MCF 10A (cell line): Measurements from ENCODE around the gene CSPG5. TPM values are rescaled to one million over a fixed set of nuclear protein-coding genes. Genes with fewer than 3 reads are reported as not detected.

Experiments
- BruUV-seq: library from RNA; stranded (reverse); fragments of 400-500 nt; replicated peaks from 2 replicates; lab custom pipeline; 2021; lab: Mats Ljungman, UMichigan
- CTCF ChIA-PET: fragments of 300-600 bp; sonication (Branson Sonifier 250); formaldehyde crosslinking; extraction: SDS; loops from one replicate; lab custom pipeline; 2021; ENCODE audit warnings: antibody characterized with exemption, inconsistent platforms; lab: Yijun Ruan, JAX
- POLR2A ChIA-PET: fragments of 300-600, 350-650 bp; sonication (Branson Sonifier 250); formaldehyde crosslinking; extraction: SDS; loops from one replicate; lab custom pipeline; 2020; ENCODE audit warnings: antibody characterized with exemption, inconsistent platforms; lab: Yijun Ruan, JAX
- DNase-seq: peaks from one replicate; pipeline ENCODE4 v3.0.0-alpha.2; 2018; ENCODE audit not compliant: unreplicated experiment
- H3K27ac Mint-ChIP-seq: one replicate; pipeline ENCODE4 v1.8.0; 2022; ENCODE audit warnings: mild to moderate bottlenecking, low read depth, mixed read lengths; ENCODE audit not compliant: unreplicated experiment
- H3K27me3 Mint-ChIP-seq: one replicate; pipeline ENCODE4 v1.8.0; 2022; ENCODE audit warnings: mixed read lengths; ENCODE audit not compliant: insufficient read depth, unreplicated experiment
- H3K36me3 Mint-ChIP-seq: one replicate; pipeline ENCODE4 v1.8.0; 2022; ENCODE audit warnings: mild to moderate bottlenecking, moderate library complexity, mixed read lengths; ENCODE audit not compliant: insufficient read depth, unreplicated experiment
- H3K4me1 Mint-ChIP-seq: one replicate; pipeline ENCODE4 v1.8.0; 2022; ENCODE audit warnings: mixed read lengths; ENCODE audit not compliant: insufficient read depth, unreplicated experiment
- H3K4me3 Mint-ChIP-seq: one replicate; pipeline ENCODE4 v1.8.0; 2022; ENCODE audit warnings: mild to moderate bottlenecking, moderate library complexity, mixed read lengths; ENCODE audit not compliant: unreplicated experiment
- H3K9me3 Mint-ChIP-seq: one replicate; pipeline ENCODE4 v1.8.0; 2022; ENCODE audit warnings: mixed read lengths; ENCODE audit not compliant: unreplicated experiment
- intact Hi-C: fragments of 100-400 bp; cut with micrococcal nuclease; formaldehyde crosslinking; loops from 2 replicates; pipeline ENCODE4 v1.14.1; 2022
- total RNA-seq: library from RNA; stranded (reverse); gene quantifications from 2 replicates; pipeline ENCODE4 v1.2.3, GENCODE V29; 2022
- TF ChIP-seq, protein P1 (sequence below): fragments of 200-600 bp; IDR thresholded peaks from one replicate; pipeline ENCODE4 v1.8.0; 2022; ENCODE audit warnings: antibody characterized with exemption, mild to moderate bottlenecking; ENCODE audit not compliant: unreplicated experiment

The CSPG5 gene
- total RNA-seq, 1 experiment from 2014 or later = 0.44 TPM

DNA sequence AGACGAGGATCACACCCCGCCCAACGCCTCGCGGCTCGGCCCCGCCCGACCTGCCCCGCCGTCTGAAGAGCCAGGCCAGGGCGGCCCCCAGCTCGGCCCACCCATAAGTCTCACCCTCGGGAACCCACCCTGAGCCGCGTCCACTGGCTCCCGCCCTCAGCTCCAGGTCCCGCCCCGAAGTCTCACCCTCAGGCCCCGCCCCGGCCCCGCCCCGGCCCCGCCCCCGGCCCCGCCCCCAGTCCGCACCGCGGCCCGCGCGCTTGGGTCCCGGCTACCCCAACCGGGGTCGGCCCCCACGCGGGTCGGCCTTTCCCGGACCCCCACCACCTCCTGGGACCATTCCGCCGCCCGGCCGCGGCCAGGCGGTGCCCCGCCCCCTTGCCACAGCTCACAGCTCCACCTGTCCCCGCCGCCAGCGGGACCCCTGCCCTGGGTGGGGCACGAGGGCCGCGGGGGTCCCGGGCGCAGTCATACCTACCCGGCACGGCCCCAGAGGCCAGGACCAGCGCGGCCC is 489 bp downstream of the CSPG5 start:
- H3K36me3 Mint-ChIP-seq = no peaks in the 10 kb centered on the region
- intact Hi-C loops = no loop called here
- POLR2A ChIA-PET = interaction anchor here (0.6 kb wide), 1 partner anchor 52 kb away, joined by 3 read pairs; no protein-coding TSS in a partner anchor
- H3K27ac Mint-ChIP-seq = no peak overlapping the region
- BruUV-seq = no TSS peak
- peaks cover under 1% of the 10 kb centered on the region for H3K27me3 Mint-ChIP-seq
- CTCF ChIA-PET = interaction anchor here (1.5 kb wide), 1 partner anchor 56 kb away, joined by 8 read pairs; no protein-coding TSS in a partner anchor
- TF ChIP-seq, protein P1, sequence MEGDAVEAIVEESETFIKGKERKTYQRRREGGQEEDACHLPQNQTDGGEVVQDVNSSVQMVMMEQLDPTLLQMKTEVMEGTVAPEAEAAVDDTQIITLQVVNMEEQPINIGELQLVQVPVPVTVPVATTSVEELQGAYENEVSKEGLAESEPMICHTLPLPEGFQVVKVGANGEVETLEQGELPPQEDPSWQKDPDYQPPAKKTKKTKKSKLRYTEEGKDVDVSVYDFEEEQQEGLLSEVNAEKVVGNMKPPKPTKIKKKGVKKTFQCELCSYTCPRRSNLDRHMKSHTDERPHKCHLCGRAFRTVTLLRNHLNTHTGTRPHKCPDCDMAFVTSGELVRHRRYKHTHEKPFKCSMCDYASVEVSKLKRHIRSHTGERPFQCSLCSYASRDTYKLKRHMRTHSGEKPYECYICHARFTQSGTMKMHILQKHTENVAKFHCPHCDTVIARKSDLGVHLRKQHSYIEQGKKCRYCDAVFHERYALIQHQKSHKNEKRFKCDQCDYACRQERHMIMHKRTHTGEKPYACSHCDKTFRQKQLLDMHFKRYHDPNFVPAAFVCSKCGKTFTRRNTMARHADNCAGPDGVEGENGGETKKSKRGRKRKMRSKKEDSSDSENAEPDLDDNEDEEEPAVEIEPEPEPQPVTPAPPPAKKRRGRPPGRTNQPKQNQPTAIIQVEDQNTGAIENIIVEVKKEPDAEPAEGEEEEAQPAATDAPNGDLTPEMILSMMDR = no peak
- DNase-seq = no peak
- no peaks in the 10 kb centered on the region for H3K4me1 Mint-ChIP-seq
- no peaks in the 10 kb centered on the region for H3K9me3 Mint-ChIP-seq
- peak overlapping the region; percentile 62 for H3K4me3 Mint-ChIP-seq

DNA sequence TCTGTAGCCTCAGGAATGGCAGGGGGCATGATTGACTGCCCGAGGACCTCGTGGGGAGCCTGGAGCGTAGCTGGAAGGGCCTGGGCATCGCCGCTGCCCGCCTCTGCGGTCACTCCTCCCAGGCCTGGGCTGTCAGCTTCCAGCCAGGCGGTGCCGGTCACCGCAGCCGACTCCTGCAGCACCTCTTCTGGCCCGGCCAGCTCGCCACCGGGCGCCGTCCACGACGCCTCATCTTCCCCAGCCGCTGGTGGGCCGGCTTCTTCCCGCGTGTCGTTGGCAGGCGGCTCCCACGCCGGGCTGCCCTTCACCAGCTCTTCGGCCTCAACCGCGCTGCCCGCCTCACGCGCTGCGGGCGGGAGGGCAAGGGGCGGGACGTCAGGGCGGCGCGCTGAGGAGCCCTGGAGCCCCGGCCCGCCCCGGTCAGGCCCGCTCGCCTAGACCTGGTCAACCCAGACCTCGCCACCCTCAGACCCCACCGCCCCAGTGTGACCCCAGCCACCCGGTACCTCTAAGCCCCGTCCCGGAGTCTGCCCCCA is 1.0 kb downstream of the CSPG5 start:
- ChIA-PET POLR2A (interaction anchor here (0.6 kb wide), 1 partner anchor 52 kb away, joined by 3 read pairs; no protein-coding TSS in a partner anchor), CTCF (interaction anchor here (1.5 kb wide), 1 partner anchor 56 kb away, joined by 8 read pairs; no protein-coding TSS in a partner anchor)
- H3K4me3 Mint-ChIP-seq = peak overlapping the region; percentile 62
- H3K9me3 Mint-ChIP-seq = no peaks in the 10 kb centered on the region
- no peaks in the 10 kb centered on the region for H3K36me3 Mint-ChIP-seq
- peaks cover 5% of the 10 kb centered on the region for H3K27me3 Mint-ChIP-seq
- no peaks in the 10 kb centered on the region for H3K4me1 Mint-ChIP-seq
- no TSS peak for BruUV-seq
- DNase-seq = no peak
- no peak overlapping the region for H3K27ac Mint-ChIP-seq
- TF ChIP-seq, protein P1 = no peak
- intact Hi-C loops = no loop called here

DNA sequence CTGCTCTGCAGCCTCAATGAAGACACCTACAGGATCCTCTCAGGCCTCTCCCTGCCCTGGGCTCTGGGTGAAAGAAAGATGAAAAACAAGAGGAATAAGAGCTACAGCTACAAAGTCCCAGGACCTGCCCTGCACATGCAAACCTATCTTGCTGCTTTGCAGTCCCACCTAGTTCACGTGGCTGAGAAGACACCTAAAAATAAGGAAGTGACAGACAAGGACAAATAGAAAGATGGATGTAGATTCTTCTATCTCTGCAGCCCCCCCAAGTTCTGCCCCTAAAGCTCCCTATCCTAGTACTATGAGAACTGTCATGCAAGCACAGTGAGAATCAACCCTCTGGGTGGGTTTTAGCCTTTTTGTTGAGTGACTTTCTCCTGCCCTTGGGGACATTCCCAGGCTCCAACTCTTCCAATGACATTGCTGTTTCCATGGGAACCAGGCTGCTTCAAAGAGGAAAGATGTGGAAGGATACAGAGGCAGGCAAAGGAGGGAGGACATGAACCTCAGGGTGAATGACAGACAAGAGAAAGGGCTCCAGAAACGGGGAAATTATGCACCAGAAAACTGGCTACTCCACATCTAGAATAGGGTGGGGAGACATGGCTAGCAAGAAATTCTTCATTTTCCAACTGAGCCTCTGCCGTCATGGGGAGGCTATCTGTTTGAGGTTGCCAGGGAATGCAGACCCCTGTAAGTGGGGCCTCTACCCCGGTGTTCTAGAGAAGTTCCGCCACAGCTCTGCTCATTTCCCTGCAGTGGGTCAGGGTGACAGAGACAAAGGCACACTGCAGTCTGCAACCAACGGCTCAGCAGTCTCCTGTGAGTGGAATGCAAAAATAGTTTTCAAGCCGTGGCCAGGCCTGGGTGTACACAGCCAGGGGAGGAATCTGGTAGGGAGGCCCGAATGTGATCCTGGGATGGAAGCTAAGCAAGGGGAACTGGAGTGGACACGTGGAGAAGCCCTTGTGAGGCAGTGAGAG is 5.2 kb downstream of the CSPG5 start:
- intact Hi-C loops = no loop called here
- Mint-ChIP-seq H3K4me1 (no peaks in the 10 kb centered on the region), H3K36me3 (no peaks in the 10 kb centered on the region), H3K4me3 (no peak overlapping the region), H3K27me3 (peaks cover 25% of the 10 kb centered on the region), H3K9me3 (no peaks in the 10 kb centered on the region), H3K27ac (no peak overlapping the region)
- no peak for DNase-seq
- TF ChIP-seq, protein P1 = no peak
- CTCF ChIA-PET = interaction anchor here (0.7 kb wide), 1 partner anchor 336 kb away, joined by 3 read pairs; no protein-coding TSS in a partner anchor
- POLR2A ChIA-PET = interaction anchor here (1.1 kb wide), 1 partner anchor 33 kb away, joined by 3 read pairs; no protein-coding TSS in a partner anchor
- BruUV-seq = no TSS peak
